ENCODE results near the gene MPIG6B.

Gene MPIG6B, protein sequence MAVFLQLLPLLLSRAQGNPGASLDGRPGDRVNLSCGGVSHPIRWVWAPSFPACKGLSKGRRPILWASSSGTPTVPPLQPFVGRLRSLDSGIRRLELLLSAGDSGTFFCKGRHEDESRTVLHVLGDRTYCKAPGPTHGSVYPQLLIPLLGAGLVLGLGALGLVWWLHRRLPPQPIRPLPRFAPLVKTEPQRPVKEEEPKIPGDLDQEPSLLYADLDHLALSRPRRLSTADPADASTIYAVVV

GRCh38 chr6:31723245-31723979, at the start of gene MPIG6B:
MPIG6B (plus strand) TSS chr6:31723373; CDS start chr6:31723384, 11 bp downstream.
- DNase-seq (ENCODE audit: low spot score): no peak

- no peak for DNase-seq (ENCODE audit: low spot score)
Observed at GRCh38 chr6:31676322-31676903, 46.8 kb upstream of the MPIG6B start.

DNA sequence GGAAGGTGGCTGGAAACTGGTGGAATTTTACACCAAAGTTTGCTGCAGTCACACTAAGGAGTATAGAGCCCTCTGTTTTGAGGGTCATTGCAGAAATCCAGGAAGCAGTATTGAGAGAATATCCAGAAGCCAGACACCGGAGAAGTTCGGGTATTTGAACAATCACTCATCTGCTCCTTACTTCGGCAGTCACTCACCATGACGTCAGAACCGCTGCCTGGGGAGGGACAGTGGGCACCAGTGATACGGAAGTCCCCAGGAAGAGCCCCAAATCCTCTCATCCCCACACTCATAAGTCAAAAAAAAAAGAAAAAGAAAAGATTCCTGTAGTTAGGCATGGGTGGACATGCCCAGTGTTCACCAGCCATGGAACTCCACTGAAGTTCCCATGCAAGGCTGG, 46.3 kb upstream of the MPIG6B start:
- no peak for DNase-seq (ENCODE audit: low spot score)

- no peak for DNase-seq (ENCODE audit: low spot score)
Observed at GRCh38 chr6:31677955-31678354, 45.2 kb upstream of the MPIG6B start.

GRCh38 chr6:31680226-31681134, 42.7 kb upstream of the MPIG6B start, which contains the start of gene LY6G5C:
LY6G5C (minus strand) TSS chr6:31681067; CDS start chr6:31680373, 694 bp downstream.
- DNase-seq (ENCODE audit: low spot score): peak; percentile 90

DNA sequence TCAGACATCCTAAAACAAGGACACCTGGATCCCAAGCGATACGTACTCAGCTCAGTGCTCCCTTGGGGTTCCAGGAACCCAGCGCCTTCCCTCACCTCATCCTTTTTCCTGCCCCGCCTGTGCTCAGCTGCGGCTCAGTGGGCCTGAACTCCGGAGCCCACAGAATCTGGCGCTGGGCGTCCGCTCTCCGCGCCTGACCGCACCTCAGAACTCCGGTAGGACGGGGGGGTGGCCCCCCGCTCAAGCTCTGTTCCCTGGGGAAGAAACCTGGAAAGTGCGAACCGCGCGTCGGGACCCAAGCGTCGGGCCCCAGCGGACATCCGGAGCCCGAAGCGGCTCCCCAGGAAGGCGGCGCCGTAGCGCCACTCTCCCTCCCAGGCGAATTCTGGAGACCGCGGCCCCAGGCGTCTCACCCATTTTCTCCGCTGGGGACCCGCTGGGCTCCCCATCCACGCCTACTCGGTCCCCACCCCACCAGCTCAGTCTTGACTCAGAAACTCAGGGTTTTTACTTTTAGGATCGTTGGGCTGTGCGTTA, 42.0 kb upstream of the MPIG6B start:
- DNase-seq (ENCODE audit: low spot score): peak; percentile 57

- DNase-seq (ENCODE audit: low spot score): no peak
Observed at GRCh38 chr6:31683591-31683990, 39.6 kb upstream of the MPIG6B start.

GRCh38 chr6:31686483-31686882, 36.7 kb upstream of the MPIG6B start:
- no peak for DNase-seq (ENCODE audit: low spot score)

DNA sequence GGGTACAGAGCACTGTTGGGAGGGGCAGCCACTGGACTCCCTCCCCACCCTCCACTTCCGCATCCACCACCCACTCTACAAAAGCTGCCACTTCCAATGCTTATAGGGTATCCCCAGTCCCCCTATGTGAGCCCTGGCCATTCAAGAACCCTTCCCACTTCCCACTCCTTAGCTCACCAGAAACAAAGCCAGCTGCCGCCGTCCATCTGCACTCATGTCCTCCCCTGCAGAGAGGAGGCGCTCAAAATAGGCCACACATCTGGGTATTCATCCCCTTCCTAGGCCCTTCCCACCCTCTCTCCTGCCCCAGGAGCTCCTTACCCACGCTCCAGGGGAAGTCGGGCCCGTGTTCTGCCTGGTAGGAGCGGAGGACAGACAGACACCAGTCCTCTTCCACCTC, 35.9 kb upstream of the MPIG6B start:
- no peak for DNase-seq (ENCODE audit: low spot score)

DNA sequence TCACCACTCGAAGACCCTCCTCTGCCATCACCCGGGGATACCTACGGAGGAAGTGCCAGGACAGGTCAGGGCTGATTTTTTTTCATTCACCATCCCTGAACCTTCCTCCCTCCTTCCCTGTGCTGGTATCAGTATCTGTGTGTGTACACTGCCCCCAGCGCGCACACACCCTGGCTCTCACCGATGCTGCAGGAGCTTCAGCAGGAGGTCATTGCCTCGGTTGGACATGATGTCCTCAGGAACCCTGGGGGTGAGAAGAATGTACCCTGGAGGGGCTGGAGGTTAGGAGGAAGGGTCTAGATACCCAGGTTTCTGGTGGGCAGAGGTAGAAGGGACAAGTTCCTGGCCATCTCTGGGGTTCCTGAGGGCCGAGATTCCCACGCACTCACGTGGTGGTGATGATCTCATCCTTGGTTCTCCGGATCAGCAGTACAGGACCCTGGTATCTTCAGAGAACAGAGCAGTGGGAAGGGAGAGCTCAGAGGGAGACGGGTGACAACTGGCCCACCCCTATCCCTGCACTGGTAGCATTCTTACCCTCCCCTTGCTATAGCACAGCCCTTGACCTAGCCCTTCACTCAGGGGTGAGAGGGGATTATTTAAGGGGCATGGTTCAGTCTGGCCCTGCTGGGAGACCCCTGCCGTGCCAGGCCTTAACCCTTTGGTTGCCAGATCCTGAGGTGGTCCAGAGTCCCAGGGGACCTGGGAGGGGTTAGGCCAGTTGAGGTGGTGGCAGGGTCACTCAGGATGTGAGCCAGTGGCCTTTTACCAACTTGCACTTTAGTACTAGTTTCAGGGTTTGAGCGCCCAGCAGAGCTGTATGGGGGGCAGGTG, 35.1 kb upstream of the MPIG6B start:
- DNase-seq (ENCODE audit: low spot score): no peak

DNA sequence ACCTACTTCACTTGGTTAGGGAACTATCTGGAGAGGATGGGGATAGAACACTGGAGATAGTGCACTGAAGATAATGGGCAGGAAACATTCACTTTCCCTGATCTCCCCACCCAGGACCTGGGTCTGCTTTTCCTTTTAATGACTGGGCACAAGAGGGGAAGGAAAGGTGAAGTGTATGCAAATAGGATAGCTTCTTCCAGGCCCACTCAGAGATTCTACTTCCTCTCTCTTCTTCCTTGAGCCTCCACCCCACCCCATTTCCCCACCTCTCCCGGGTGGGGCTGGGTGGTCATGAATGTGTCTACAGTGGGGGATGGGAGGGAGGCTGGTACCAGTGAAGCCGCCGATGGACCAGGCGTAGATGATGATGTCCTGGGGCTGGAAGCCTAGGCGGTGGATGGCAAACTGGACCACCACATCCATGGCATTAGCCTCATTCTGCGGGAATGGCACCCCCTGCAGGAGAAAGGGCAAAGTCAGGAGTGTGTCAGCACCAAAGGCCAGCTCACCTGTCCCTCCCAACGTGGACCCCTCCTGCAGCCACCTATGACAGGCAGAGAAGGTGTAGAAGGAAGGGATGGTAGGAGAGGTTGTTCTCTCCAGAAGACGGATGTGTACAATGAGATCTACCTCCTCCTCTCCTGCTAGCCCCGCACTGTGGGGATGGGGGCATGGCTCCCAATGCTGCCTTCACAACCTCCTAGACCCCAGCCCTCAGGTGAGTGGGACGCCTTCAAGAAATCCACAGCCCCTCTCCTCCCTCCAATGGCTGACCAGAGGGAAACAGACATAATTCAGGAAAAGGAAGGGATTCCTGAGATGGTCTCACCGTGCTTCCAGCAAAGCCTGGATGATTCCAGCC, 33.7 kb upstream of the MPIG6B start:
- no peak for DNase-seq (ENCODE audit: low spot score)

GRCh38 chr6:31690231-31691077, 32.7 kb upstream of the MPIG6B start:
- no peak for DNase-seq (ENCODE audit: low spot score)

GRCh38 chr6:31691078-31691463, 32.1 kb upstream of the MPIG6B start:
- DNase-seq (ENCODE audit: low spot score): no peak

DNA sequence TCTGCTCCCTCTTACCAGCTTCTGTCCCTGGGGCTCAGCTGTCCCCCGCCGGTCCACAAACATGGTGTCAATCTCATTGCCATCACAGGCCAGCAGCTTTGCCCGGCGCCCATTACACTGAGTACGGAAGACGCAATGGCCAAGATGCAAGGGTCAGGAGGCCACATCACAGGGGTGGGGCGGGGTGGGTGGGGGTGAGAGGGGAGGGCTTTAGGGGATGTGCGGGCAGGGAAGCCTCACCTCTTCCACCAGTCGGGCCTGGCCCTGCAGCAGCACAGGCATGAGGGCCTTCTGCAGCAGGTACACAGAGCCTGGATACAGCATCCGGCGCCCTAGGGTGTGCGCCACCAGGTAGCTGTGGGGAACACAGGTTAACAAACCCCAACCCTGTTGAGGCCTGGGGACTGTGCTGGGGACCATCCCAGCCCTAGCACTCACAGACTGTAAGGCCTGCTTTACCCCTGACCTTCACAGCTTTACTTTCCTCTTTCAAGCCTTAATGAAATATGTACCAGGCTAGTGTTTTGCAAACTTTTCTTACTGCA, 31.5 kb upstream of the MPIG6B start:
- DNase-seq (ENCODE audit: low spot score): no peak

DNA sequence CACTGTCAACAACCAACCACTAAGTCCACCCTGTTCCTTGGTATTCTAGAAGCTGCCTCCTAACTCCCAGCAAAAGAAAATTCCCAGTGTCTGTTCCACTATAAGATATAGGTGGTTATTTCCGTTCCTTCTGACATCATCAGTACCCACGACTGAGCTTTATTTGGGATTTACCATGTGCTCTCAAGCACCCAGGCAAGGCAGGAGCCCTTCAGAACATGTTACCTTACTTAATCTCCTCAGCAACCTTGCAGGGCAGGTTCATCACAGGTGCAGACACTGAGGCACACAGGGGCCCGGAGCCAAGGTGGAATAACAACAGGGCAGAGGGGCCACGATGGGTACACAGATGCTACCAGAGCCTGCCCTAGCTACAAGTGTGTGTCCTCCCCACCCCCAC, 30.8 kb upstream of the MPIG6B start:
- DNase-seq (ENCODE audit: low spot score): no peak

DNA sequence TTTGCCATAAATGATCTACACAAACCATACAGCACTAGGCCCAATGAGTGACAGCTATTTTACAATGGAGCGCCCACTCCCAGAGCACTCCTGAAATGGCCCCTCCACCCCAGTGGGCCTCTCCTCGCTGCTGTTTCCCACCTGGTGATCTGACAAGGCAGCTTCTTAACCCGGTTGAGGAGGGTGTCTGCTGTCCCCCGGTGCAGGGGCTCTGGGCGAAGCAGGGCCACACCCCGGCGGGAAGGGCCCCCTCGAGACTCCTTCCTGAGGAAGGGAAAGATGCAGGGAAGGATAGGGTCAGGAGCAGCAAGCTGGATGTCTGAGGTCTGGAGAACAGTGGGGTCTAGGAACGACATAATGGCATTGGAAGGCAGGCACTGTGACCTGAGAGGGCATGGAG, 30.3 kb upstream of the MPIG6B start:
- no peak for DNase-seq (ENCODE audit: low spot score)

- no peak for DNase-seq (ENCODE audit: low spot score)
Observed at GRCh38 chr6:31693535-31693934, 29.6 kb upstream of the MPIG6B start.

GRCh38 chr6:31697555-31697954, 25.6 kb upstream of the MPIG6B start:
- DNase-seq (ENCODE audit: low spot score): no peak
